Measurements from ENCODE around the gene TPST1. TPM values are rescaled to one million over a fixed set of nuclear protein-coding genes. Genes with fewer than 3 reads are reported as not detected.

The TPST1 gene
- total RNA-seq, 4 donors from 2014 or later, result 21.0 to 97.0 (median 34.8) TPM

GRCh38 chr7:66198956-66199355, 6.2 kb upstream of the TPST1 start:
- intact Hi-C loops (cut with DNase I; ENCODE audit: low total_unique reads), result no loop called here
- no peaks in the 10 kb centered on the region for H3K9me3 ChIP-seq
- H3K27me3 ChIP-seq, result no peaks in the 10 kb centered on the region
- H3K36me3 ChIP-seq, result no peaks in the 10 kb centered on the region
- H3K4me3 ChIP-seq, result no peak overlapping the region
- H3K27ac ChIP-seq, result no peak overlapping the region
- DNase-seq, result no peak
- no peak for TF ChIP-seq CTCF (IDR thresholded peaks at IDR 0.05)
- no peak for TF ChIP-seq POLR2A (IDR thresholded peaks at IDR 0.05)
- H3K4me1 ChIP-seq, result no peaks in the 10 kb centered on the region

GRCh38 chr7:66202441-66202840, 2.7 kb upstream of the TPST1 start:
- Histone ChIP-seq H3K4me1 (no peaks in the 10 kb centered on the region), H3K9me3 (no peaks in the 10 kb centered on the region)
- intact Hi-C loops (cut with DNase I; ENCODE audit: low total_unique reads), result loop anchor here (10.0 kb wide), 1 partner anchor 58 kb away; no protein-coding TSS in a partner anchor

DNA sequence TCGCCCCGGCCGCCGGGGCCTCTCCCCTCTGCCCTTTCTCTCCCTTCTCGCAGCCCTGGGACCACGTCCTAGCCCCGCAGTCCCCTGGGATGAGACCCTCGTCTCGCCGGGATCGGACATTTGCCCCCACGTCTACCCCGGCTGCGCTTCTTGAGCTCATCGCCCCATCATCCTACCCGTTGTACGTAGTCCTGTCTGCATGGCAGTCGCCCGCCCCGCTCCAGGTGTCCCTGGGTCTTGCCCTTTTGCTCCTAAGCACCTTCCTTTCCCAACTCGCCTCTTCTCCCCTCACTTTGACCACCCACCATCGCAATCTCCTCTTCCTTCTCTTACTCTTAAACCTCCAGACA, 582 bp downstream of the TPST1 start:
- H3K4me3 ChIP-seq, result peak overlapping the region; percentile 65 to 73
- H3K27ac ChIP-seq, result peak overlapping the region; percentile 69 to 76
- H3K4me1 ChIP-seq, result no peaks in the 10 kb centered on the region
- no peaks in the 10 kb centered on the region for H3K36me3 ChIP-seq
- DNase-seq, result peak in 1 of 2 donors; percentile 28
- intact Hi-C loops (cut with DNase I; ENCODE audit: low total_unique reads), result loop anchor here (10.0 kb wide), 1 partner anchor 61 kb away; no protein-coding TSS in a partner anchor
- H3K27me3 ChIP-seq, result no peaks in the 10 kb centered on the region
- no peak for TF ChIP-seq POLR2A (IDR thresholded peaks at IDR 0.05)
- TF ChIP-seq CTCF (IDR thresholded peaks at IDR 0.05), result no peak
- no peaks in the 10 kb centered on the region for H3K9me3 ChIP-seq

More at GRCh38 chr7:66202441-66202840, 2.7 kb upstream of the TPST1 start:
- no peak for DNase-seq
- H3K36me3 ChIP-seq, result no peaks in the 10 kb centered on the region
- no peaks in the 10 kb centered on the region for H3K27me3 ChIP-seq
- no peak overlapping the region for H3K4me3 ChIP-seq
- no peak overlapping the region for H3K27ac ChIP-seq
- TF ChIP-seq POLR2A (IDR thresholded peaks at IDR 0.05) (no peak), CTCF (IDR thresholded peaks at IDR 0.05) (no peak)

- no peaks in the 10 kb centered on the region for H3K36me3 ChIP-seq
- peak overlapping the region; percentile 69 to 76 for H3K27ac ChIP-seq
- H3K9me3 ChIP-seq, result no peaks in the 10 kb centered on the region
- TF ChIP-seq CTCF (IDR thresholded peaks at IDR 0.05) (no peak), POLR2A (IDR thresholded peaks at IDR 0.05) (no peak)
- H3K4me1 ChIP-seq, result no peaks in the 10 kb centered on the region
- peak overlapping the region; percentile 65 to 73 for H3K4me3 ChIP-seq
- intact Hi-C loops (cut with DNase I; ENCODE audit: low total_unique reads), result loop anchor here (10.0 kb wide), 1 partner anchor 62 kb away; no protein-coding TSS in a partner anchor
- no peaks in the 10 kb centered on the region for H3K27me3 ChIP-seq
- no peak for DNase-seq
These were observed 1.2 kb downstream of the TPST1 start for GRCh38 chr7:66206119-66206933.

DNA sequence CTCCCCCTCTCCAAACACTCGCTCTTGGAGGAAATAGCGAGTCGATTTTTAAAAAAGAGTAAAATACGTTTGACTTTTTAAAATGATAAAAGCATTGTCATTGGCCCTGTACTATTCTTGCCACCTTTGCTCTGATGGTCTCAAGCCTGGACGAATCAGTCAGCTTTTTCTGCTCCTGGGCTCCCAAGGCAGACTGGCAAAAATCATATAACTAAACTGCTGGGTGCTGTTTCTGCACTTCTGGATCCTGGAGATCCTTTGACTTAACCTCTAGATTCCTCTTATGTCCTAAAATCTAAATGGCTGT, 1.8 kb downstream of the TPST1 start:
- Histone ChIP-seq H3K27ac (peak overlapping the region; percentile 69 to 76), H3K36me3 (no peaks in the 10 kb centered on the region), H3K9me3 (no peaks in the 10 kb centered on the region), H3K4me3 (peak overlapping the region; percentile 65 to 73), H3K27me3 (no peaks in the 10 kb centered on the region), H3K4me1 (no peaks in the 10 kb centered on the region)
- DNase-seq, result no peak
- intact Hi-C loops (cut with DNase I; ENCODE audit: low total_unique reads), result loop anchor here (10.0 kb wide), 1 partner anchor 62 kb away; no protein-coding TSS in a partner anchor
- TF ChIP-seq POLR2A (IDR thresholded peaks at IDR 0.05) (no peak), CTCF (IDR thresholded peaks at IDR 0.05) (no peak)
